Measurements from ENCODE around the gene CFHR1.
"Not testable (repeated sequence)": the region's sequence is repeated elsewhere in the genome, so short reads cannot be mapped to it uniquely, and the experiment has no call there.

The CFHR1 gene
- 0 to 0.09 (median 0) reads per million in 3 donors for total RNA-seq

- not testable (repeated sequence) for H3K27me3 ChIP-seq (replicated peaks; ENCODE audit: control insufficient read depth, insufficient read depth, low read length, poor library complexity, severe bottlenecking); H3K27ac ChIP-seq (ENCODE audit: insufficient read depth, low read length, poor library complexity, severe bottlenecking); H3K4me3 ChIP-seq (ENCODE audit: insufficient read depth, low read depth, low read length, poor library complexity, severe bottlenecking); H3K36me3 ChIP-seq (ENCODE audit: control insufficient read depth, insufficient read depth, low read length); DNase-seq; H3K4me1 ChIP-seq (ENCODE audit: control insufficient read depth, insufficient read depth, low read length, poor library complexity, severe bottlenecking); H3K9me3 ChIP-seq (ENCODE audit: control insufficient read depth, low read length)
Observed at GRCh38 chr1:196819531-196819930, at the start of gene CFHR1. Gene CFHR1, plus strand, starts transcription at chr1:196819731. Its CDS starts 114 bp downstream, at chr1:196819845.

DNA sequence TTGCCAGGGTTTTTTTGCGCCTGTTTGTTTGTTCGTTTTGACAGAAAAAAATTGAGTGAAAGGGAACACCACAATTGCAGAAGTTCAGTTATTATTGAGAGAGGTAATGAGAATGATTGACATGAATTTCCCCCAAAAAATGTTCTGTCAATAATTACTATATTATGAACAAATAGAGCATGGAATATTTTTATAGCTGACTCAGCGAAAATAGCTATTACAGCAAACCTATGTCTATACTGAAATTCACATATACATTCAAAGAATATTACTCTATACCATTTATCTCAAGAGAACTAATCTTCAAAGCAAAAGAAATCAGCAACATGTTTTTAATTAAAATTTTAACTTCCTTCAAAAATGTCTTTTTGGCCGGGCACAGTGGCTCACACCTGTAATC is 49.7 kb upstream of the CFHR1 start:
- not testable (repeated sequence) for H3K9me3 ChIP-seq (ENCODE audit: control insufficient read depth, low read length); H3K36me3 ChIP-seq (ENCODE audit: control insufficient read depth, insufficient read depth, low read length); H3K4me1 ChIP-seq (ENCODE audit: control insufficient read depth, insufficient read depth, low read length, poor library complexity, severe bottlenecking); DNase-seq; H3K27me3 ChIP-seq (replicated peaks; ENCODE audit: control insufficient read depth, insufficient read depth, low read length, poor library complexity, severe bottlenecking); H3K27ac ChIP-seq (ENCODE audit: insufficient read depth, low read length, poor library complexity, severe bottlenecking); H3K4me3 ChIP-seq (ENCODE audit: insufficient read depth, low read depth, low read length, poor library complexity, severe bottlenecking)

DNA sequence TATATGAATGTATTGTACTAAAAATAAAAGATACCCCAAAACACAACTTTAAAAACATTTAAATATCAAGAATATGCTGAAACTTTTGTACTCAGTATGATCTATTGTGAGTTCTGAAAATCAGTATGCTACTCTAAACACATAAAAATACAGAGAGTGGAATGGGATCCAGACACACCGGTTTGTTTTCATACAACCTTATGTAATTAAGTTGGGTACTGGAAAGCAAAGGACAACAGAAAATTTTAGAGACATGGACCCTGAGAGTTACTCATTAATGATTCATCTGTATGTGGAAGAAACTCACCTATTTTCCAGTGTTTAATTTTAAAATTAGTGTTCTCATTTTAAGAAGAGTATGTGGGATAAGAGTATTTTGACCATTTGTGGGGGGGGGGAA is 45.8 kb upstream of the CFHR1 start:
- Histone ChIP-seq H3K4me1 (ENCODE audit: control insufficient read depth, insufficient read depth, low read length, poor library complexity, severe bottlenecking) (no peaks in the 10 kb centered on the region), H3K36me3 (ENCODE audit: control insufficient read depth, insufficient read depth, low read length) (no peaks in the 10 kb centered on the region), H3K27ac (ENCODE audit: insufficient read depth, low read length, poor library complexity, severe bottlenecking) (no peak overlapping the region), H3K27me3 (replicated peaks; ENCODE audit: control insufficient read depth, insufficient read depth, low read length, poor library complexity, severe bottlenecking) (no peaks in the 10 kb centered on the region), H3K9me3 (ENCODE audit: control insufficient read depth, low read length) (no peaks in the 10 kb centered on the region), H3K4me3 (ENCODE audit: insufficient read depth, low read depth, low read length, poor library complexity, severe bottlenecking) (no peak overlapping the region)
- no peak for DNase-seq

- no peaks in the 10 kb centered on the region for H3K4me1 ChIP-seq (ENCODE audit: control insufficient read depth, insufficient read depth, low read length, poor library complexity, severe bottlenecking)
- no peaks in the 10 kb centered on the region for H3K9me3 ChIP-seq (ENCODE audit: control insufficient read depth, low read length)
- H3K27me3 ChIP-seq (replicated peaks; ENCODE audit: control insufficient read depth, insufficient read depth, low read length, poor library complexity, severe bottlenecking), result no peaks in the 10 kb centered on the region
- no peak for DNase-seq
- no peak overlapping the region for H3K4me3 ChIP-seq (ENCODE audit: insufficient read depth, low read depth, low read length, poor library complexity, severe bottlenecking)
- H3K27ac ChIP-seq (ENCODE audit: insufficient read depth, low read length, poor library complexity, severe bottlenecking), result no peak overlapping the region
- H3K36me3 ChIP-seq (ENCODE audit: control insufficient read depth, insufficient read depth, low read length), result no peaks in the 10 kb centered on the region
Observed at GRCh38 chr1:196774175-196774574, 45.4 kb upstream of the CFHR1 start.

DNA sequence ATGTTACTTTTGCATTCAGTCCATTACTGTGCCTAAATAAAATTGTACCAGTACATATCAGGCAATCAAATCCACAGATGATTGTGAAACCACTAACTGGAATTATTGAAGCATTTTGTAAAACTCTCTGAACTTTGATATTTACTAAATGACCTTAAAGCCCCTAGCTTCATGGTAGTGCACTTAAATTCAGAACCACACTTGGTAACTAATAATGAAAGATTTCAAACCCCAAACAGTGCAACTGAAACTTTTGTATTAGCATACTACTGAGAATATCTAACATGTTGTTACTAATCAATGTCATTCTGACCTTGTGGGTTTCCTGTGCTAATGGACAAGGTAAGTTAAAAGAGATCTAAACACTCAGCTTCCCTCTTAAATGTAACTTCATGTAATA is 44.9 kb upstream of the CFHR1 start, which contains the start of gene CFHR3:
Gene CFHR3, plus strand, starts transcription at position 238 of the 400 bp plus-strand sequence. Its CDS starts 47 bp downstream, at position 285.
- Histone ChIP-seq H3K27me3 (replicated peaks; ENCODE audit: control insufficient read depth, insufficient read depth, low read length, poor library complexity, severe bottlenecking) (no peaks in the 10 kb centered on the region), H3K4me3 (ENCODE audit: insufficient read depth, low read depth, low read length, poor library complexity, severe bottlenecking) (no peak within 1 kb of the TSS), H3K27ac (ENCODE audit: insufficient read depth, low read length, poor library complexity, severe bottlenecking) (no peak within 1 kb of the TSS), H3K36me3 (ENCODE audit: control insufficient read depth, insufficient read depth, low read length) (no peaks in the 10 kb centered on the region), H3K4me1 (ENCODE audit: control insufficient read depth, insufficient read depth, low read length, poor library complexity, severe bottlenecking) (no peaks in the 10 kb centered on the region), H3K9me3 (ENCODE audit: control insufficient read depth, low read length) (no peaks in the 10 kb centered on the region)
- DNase-seq, result no peak

- no peaks in the 10 kb centered on the region for H3K9me3 ChIP-seq (ENCODE audit: control insufficient read depth, low read length)
- H3K4me3 ChIP-seq (ENCODE audit: insufficient read depth, low read depth, low read length, poor library complexity, severe bottlenecking), result no peak overlapping the region
- H3K4me1 ChIP-seq (ENCODE audit: control insufficient read depth, insufficient read depth, low read length, poor library complexity, severe bottlenecking), result no peaks in the 10 kb centered on the region
- no peak overlapping the region for H3K27ac ChIP-seq (ENCODE audit: insufficient read depth, low read length, poor library complexity, severe bottlenecking)
- no peaks in the 10 kb centered on the region for H3K36me3 ChIP-seq (ENCODE audit: control insufficient read depth, insufficient read depth, low read length)
- DNase-seq, result no peak
- no peaks in the 10 kb centered on the region for H3K27me3 ChIP-seq (replicated peaks; ENCODE audit: control insufficient read depth, insufficient read depth, low read length, poor library complexity, severe bottlenecking)
Observed at GRCh38 chr1:196777603-196778002, 41.9 kb upstream of the CFHR1 start.

GRCh38 chr1:196779093-196779492 is 40.4 kb upstream of the CFHR1 start:
- Histone ChIP-seq H3K27ac (ENCODE audit: insufficient read depth, low read length, poor library complexity, severe bottlenecking) (no peak overlapping the region), H3K4me1 (ENCODE audit: control insufficient read depth, insufficient read depth, low read length, poor library complexity, severe bottlenecking) (no peaks in the 10 kb centered on the region), H3K4me3 (ENCODE audit: insufficient read depth, low read depth, low read length, poor library complexity, severe bottlenecking) (no peak overlapping the region), H3K27me3 (replicated peaks; ENCODE audit: control insufficient read depth, insufficient read depth, low read length, poor library complexity, severe bottlenecking) (no peaks in the 10 kb centered on the region), H3K36me3 (ENCODE audit: control insufficient read depth, insufficient read depth, low read length) (no peaks in the 10 kb centered on the region), H3K9me3 (ENCODE audit: control insufficient read depth, low read length) (no peaks in the 10 kb centered on the region)
- no peak for DNase-seq

DNA sequence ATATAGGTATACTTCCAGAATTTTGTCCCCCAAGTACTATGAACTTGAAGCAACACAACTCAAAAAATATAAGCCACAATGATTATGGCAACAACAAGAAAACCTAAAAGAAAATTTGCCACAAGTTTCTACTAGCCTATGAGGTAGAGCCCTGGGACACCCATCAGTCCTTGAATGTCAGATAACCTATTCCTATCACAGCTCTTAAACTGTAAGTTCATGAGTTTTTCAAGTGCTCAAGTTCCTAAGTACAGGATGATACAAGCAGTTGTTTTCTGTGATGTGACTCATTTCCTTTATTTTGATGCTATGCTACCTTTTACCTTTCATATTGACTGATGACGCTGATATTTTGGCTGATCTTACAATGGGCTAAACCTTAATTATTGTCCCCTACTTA is 28.3 kb upstream of the CFHR1 start:
- not testable (repeated sequence) for H3K9me3 ChIP-seq (ENCODE audit: control insufficient read depth, low read length); DNase-seq; H3K27me3 ChIP-seq (replicated peaks; ENCODE audit: control insufficient read depth, insufficient read depth, low read length, poor library complexity, severe bottlenecking); H3K4me3 ChIP-seq (ENCODE audit: insufficient read depth, low read depth, low read length, poor library complexity, severe bottlenecking); H3K27ac ChIP-seq (ENCODE audit: insufficient read depth, low read length, poor library complexity, severe bottlenecking); H3K4me1 ChIP-seq (ENCODE audit: control insufficient read depth, insufficient read depth, low read length, poor library complexity, severe bottlenecking); H3K36me3 ChIP-seq (ENCODE audit: control insufficient read depth, insufficient read depth, low read length)

- not testable (repeated sequence) for H3K9me3 ChIP-seq (ENCODE audit: control insufficient read depth, low read length); H3K36me3 ChIP-seq (ENCODE audit: control insufficient read depth, insufficient read depth, low read length); H3K4me1 ChIP-seq (ENCODE audit: control insufficient read depth, insufficient read depth, low read length, poor library complexity, severe bottlenecking); DNase-seq; H3K27ac ChIP-seq (ENCODE audit: insufficient read depth, low read length, poor library complexity, severe bottlenecking); H3K4me3 ChIP-seq (ENCODE audit: insufficient read depth, low read depth, low read length, poor library complexity, severe bottlenecking); H3K27me3 ChIP-seq (replicated peaks; ENCODE audit: control insufficient read depth, insufficient read depth, low read length, poor library complexity, severe bottlenecking)
Observed at GRCh38 chr1:196794103-196794502, 25.4 kb upstream of the CFHR1 start.

GRCh38 chr1:196797891-196798290 is 21.6 kb upstream of the CFHR1 start:
- Histone ChIP-seq H3K36me3 (ENCODE audit: control insufficient read depth, insufficient read depth, low read length) (no peaks in the 10 kb centered on the region), H3K27me3 (replicated peaks; ENCODE audit: control insufficient read depth, insufficient read depth, low read length, poor library complexity, severe bottlenecking) (no peaks in the 10 kb centered on the region), H3K4me1 (ENCODE audit: control insufficient read depth, insufficient read depth, low read length, poor library complexity, severe bottlenecking) (no peaks in the 10 kb centered on the region), H3K4me3 (ENCODE audit: insufficient read depth, low read depth, low read length, poor library complexity, severe bottlenecking) (no peak overlapping the region), H3K9me3 (ENCODE audit: control insufficient read depth, low read length) (no peaks in the 10 kb centered on the region), H3K27ac (ENCODE audit: insufficient read depth, low read length, poor library complexity, severe bottlenecking) (no peak overlapping the region)
- DNase-seq, result no peak

GRCh38 chr1:196801920-196802319 is 17.6 kb upstream of the CFHR1 start:
- not testable (repeated sequence) for H3K4me3 ChIP-seq (ENCODE audit: insufficient read depth, low read depth, low read length, poor library complexity, severe bottlenecking); H3K27ac ChIP-seq (ENCODE audit: insufficient read depth, low read length, poor library complexity, severe bottlenecking); H3K9me3 ChIP-seq (ENCODE audit: control insufficient read depth, low read length); H3K36me3 ChIP-seq (ENCODE audit: control insufficient read depth, insufficient read depth, low read length); H3K27me3 ChIP-seq (replicated peaks; ENCODE audit: control insufficient read depth, insufficient read depth, low read length, poor library complexity, severe bottlenecking); H3K4me1 ChIP-seq (ENCODE audit: control insufficient read depth, insufficient read depth, low read length, poor library complexity, severe bottlenecking); DNase-seq

Data from effector memory CD4-positive, alpha-beta T cell (primary cell).